Activated CD4-positive, alpha-beta T cell treated with anti-CD3 and anti-CD28 coated beads, Interleukin-2, amount 50 U/mL, for 24 hours (primary cell): ENCODE measurements around the gene RPP25L.

ENCODE experiments used
- DNase-seq, 2 donors: peaks; one replicate each; pipeline ENCODE4 v3.0.0-alpha.2; 2020; ENCODE audit warnings: low read depth in 1 of 2, low spot score in 1 of 2

Gene RPP25L

DNA sequence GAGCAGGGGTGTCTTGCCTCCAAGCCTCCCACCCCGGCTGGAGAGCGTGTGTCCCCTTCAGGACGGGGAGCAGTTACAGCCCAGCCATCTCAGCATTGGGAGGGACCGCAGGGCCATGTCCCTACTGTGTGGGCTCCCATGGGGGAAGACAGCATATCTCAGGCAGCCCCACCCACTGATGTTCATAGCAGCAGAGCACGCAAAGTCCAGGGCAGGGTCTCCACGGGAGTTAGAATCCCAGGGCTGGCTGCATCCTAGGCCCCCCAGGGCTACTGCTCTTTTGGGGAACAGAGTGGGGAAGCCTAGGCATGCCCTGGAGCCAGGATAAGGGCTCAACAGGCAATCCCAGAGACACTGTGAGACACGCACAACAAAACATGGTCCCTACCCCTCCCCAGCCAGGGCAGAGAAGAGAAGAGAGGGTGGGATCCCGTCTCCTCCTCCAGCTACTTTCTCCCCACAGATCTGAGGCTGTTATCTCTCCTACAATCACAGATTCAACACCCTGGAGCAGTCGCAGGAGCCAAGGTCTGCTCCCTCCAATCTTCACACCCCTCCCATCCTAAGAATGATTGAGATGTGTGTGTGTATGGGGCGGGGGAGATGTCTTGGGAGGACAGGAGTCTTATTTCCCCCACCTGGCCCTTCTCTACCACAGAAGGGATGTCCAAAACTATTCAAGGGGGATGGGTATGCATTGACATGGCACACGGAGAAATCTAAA, 25.8 kb downstream of the RPP25L start:
- DNase-seq, result no peak

DNA sequence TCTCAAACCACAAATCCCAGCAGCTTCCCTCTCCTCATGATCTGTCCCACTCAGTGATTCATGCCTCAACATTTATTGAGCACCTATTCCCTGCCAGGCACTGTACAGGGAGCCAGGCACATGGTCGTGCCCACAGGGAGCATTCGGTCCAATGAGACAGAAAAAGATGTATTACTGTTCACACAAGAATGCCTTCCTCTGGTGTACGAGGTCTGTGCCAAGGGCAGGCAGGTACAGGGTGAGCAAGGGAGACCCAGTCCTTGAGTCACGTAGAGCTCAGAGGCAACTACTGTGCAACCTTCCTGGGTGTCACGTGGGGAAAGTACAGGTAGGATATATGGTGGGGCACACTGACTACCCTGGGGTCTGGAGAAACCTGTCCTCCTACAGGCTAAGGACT, 26.9 kb downstream of the RPP25L start:
- DNase-seq, result no peak

DNA sequence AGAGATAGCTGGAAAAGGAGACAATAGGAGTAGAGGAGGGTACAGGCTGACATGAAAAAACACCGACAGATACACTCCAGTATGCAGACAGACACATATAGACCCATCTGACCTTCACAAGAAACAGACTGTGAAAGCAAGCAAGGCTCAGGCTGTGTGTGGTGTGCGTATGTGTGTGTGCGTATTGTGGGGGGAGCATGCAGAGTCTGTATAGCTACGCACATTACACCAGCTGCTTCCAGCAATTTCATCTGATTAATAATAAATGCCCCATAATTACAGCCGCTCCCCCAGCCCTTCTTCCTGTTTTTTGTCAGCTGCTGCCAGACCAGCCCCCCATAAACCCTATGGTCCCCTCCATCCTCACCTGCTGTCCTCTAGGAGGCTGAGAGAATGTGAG, 29.1 kb downstream of the RPP25L start:
- DNase-seq, result no peak

GRCh38 chr9:34581318-34581717, 30.6 kb downstream of the RPP25L start:
- DNase-seq, result no peak

- no peak for DNase-seq
These were observed 31.5 kb downstream of the RPP25L start for GRCh38 chr9:34580358-34580757.

- no peak for DNase-seq
These were observed 32.1 kb downstream of the RPP25L start for GRCh38 chr9:34579808-34580163.

- no peak for DNase-seq
These were observed 32.6 kb downstream of the RPP25L start for GRCh38 chr9:34579104-34579807.

- DNase-seq, result no peak
These were observed 33.4 kb downstream of the RPP25L start for GRCh38 chr9:34578241-34579103.

GRCh38 chr9:34577400-34578240, 34.3 kb downstream of the RPP25L start:
- DNase-seq, result no peak

DNA sequence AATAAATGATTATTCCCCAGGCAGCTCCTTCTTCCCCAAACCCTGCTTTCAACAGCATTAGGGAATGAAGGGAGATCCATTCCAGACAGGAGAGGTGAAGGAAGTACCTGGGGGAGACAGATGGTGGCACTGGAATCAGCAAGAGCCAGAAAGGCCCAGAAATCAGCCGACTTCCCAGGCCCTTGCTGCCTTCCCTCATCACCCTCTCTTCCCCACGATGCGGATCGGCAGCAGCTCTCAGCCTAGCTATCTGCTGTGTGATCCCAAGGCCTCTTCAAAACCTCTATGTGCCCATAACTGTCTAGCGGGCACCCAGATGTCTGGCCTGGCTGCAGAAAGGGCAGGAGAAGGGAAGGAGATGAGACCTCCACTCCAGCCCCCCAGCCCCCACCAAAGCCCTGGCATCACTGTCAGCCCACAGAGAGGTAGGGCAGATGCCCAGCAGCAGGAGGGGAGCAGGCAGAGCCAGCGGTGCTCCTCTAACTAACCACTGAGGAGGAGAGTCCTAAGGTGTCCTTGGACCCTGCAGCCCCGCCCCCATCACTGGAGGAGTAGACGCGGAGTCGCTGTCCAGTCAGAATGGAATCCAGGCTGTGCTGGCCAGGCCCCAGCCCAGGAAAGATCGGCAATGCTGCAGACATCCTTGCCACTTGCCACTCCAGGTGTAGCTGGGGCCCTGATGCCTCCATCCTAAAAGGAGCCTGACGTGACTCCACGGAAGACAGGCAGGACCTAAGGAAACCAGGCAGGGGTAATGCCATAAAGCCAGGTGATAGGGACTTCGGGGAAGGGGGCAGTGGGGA, 35.1 kb downstream of the RPP25L start:
- no peak for DNase-seq

DNA sequence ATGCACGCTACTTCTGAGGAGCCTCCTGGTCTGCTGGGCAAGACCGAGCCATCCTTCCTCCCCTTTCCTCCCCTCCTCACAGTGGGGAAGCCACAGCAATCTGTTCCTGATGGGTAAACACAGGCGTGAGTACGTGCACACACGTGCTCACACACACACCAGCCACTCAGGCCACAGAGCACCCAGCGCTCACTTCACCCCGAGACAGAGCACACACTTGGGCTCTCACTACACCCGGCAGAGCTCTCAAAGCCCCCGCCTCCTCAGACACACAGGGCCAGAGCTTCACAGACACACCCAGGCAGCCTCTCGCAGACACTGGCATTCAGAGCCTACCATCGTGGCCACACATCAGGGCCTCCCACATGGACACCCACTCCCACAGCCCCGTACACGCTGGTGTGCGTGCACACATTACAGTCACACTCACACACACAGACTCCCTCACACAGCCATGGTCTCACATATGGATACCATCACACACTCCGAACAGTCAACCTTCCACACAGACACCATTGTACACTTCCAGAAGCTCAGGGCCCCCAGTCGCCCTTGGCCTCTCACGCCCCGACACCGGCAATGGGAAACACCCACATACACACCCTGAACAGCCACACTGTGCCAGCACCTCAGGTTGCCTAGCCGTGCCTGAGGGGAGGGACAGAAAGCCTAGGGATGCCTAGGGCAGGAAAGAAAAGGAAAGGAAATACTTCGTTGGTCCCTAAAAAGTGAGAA, 35.9 kb downstream of the RPP25L start:
- no peak for DNase-seq

GRCh38 chr9:34575241-34575640, 36.7 kb downstream of the RPP25L start:
- DNase-seq, result no peak

DNA sequence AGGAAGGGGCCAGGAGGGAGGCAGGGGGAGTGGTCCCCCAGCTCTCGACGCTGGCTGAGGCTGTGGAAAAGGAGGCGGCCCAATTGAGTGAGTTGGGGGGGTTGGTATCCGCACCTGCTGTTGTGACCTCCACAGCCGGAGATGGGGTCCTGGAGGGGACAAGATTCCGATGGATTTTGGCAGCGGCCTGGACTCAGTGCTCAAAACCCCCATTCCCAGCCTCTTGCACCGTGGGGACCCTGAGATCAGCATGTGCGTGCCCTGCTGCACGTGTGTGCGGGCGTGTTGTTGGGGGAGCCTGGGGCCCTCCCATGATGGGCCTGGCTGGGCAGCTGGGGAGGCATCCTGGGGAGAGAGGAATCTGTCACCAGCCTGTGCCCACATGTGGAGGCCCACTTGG, 37.3 kb downstream of the RPP25L start:
- DNase-seq, result no peak

GRCh38 chr9:34573599-34574325, 38.1 kb downstream of the RPP25L start:
- DNase-seq, result no peak

GRCh38 chr9:34572628-34573027, 39.3 kb downstream of the RPP25L start:
- DNase-seq, result no peak

DNA sequence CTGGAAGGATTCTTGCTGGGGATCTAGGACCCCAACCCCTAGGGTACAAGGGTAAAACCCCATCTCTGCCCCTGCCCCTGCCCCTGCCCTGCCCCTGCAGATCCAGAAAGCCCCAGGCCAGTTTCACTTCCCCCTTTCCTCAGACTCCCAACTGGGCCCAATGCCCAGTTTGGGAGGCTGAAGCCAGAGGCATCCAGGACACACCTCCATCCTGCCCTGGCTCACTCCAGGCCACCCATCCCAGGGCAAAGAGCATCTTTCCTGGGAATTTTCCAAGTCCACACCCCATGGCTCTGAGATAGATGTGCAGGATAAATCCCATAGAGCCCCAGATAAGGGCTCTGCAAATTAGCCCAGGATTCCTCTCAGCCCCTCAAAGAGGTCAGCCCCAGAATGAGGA, 39.8 kb downstream of the RPP25L start:
- no peak for DNase-seq

- DNase-seq, result no peak
These were observed 40.5 kb downstream of the RPP25L start for GRCh38 chr9:34571481-34571810.

GRCh38 chr9:34570809-34571480, 41.0 kb downstream of the RPP25L start:
- DNase-seq, result no peak

GRCh38 chr9:34570376-34570775, 41.5 kb downstream of the RPP25L start:
- no peak for DNase-seq
